Measurements from ENCODE around the gene TNFRSF6B. TPM values are rescaled to one million over a fixed set of nuclear protein-coding genes. Genes with fewer than 3 reads are reported as not detected.

The TNFRSF6B gene
- total RNA-seq, 2 experiments from 2014 or later, result 1.0 to 6.6 TPM

DNA sequence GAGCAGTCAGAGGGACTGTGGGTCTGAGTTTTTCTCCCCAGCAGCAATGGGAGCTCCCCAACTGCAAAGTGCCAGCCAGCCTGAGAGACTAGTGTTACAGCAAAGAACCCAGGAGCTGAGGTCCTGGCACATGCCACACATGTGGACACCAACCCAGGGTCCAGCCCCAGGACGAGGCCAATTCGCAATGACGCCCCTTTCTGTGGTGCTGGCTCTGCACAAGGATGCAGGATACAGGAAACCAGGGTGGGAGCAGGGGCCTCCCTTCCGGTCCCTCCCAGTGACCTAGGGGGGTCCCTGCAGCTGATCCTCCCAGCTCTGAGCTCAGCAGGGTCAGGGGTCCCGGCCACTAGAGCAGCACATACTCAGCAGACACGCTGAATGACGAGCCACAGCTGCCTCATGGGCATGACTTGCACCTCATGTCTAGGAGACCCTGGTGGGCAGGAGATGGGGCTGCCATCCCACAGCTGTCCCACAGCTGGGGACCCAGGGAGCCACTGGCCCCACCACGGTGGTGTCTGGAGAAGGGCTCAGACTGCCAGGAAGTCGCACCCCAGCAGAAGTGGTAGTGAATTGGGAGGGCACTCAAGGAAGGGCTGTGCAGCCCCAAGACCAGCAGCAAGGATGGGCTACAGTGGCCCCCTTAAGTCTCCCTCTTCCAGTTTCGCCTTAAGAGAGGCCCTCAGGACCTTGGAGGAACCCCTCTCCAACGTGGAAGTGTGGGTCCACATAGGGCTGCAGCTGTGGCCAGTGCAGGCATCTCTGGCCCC, 7.7 kb downstream of the TNFRSF6B start:
- Histone ChIP-seq H4K20me1 (ENCODE audit: insufficient read depth, low read length) (peaks cover 8% of the 10 kb centered on the region; the same call in 1 of the 2 replicates), H3K4me3 (ENCODE audit: low read depth, low read length, poor library complexity, severe bottlenecking) (no peak overlapping the region), H3K79me2 (ENCODE audit: insufficient read depth, low read depth, low read length) (peaks cover 33% of the 10 kb centered on the region), H3K27ac (ENCODE audit: low read depth, low read length, poor library complexity, severe bottlenecking) (no peak overlapping the region), H3K9me3 (ENCODE audit: low read length) (no peaks in the 10 kb centered on the region), H3K9me2 (ENCODE audit: insufficient read depth, low read length) (no peaks in the 10 kb centered on the region), H3K36me3 (ENCODE audit: insufficient read depth, low read length) (peaks cover 51% of the 10 kb centered on the region), H3K4me1 (ENCODE audit: insufficient read depth, low read length, poor library complexity, severe bottlenecking) (peaks cover 21% of the 10 kb centered on the region), H3K4me2 (ENCODE audit: low read length) (no peak overlapping the region), H2AFZ (ENCODE audit: low read length) (no peak overlapping the region)
- DNase-seq (ENCODE audit: low spot score), result no peak
- intact Hi-C loops (cut with micrococcal nuclease; ENCODE audit: unreplicated experiment), result no loop called here
- TF ChIP-seq EZH2phosphoT487 (IDR thresholded peaks at IDR 0.05; ENCODE audit: borderline replicate concordance, low read depth, low read length) (no peak), CTCF (conservative IDR thresholded peaks at IDR 0.05; ENCODE audit: low read length) (no peak)
- BruUV-seq (replicated peaks), result no TSS peak
- ChIA-PET CTCF (ENCODE audit: unreplicated experiment) (no interaction called here), POLR2A (no interaction called here)

DNA sequence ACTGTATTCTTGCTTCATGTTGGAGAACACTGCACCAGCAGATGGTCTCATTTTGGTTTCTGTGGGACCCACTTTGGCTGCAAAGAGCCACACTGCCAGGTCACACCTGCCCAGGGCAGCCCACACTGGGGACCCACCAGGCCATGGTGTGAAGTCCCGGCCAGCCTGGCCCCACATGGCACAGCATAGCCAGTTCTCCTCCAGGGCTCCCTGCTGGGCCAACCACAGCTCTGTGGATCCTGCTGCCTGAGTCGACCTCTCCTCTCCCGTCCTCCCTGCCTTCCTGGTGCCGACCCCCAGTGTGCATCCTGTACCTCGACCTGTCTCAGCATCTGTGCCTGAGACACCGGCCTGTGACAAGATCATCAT, 8.3 kb downstream of the TNFRSF6B start:
- intact Hi-C loops (cut with micrococcal nuclease; ENCODE audit: unreplicated experiment), result loop anchor here (5.0 kb wide), 1 partner anchor 83 kb away; no protein-coding TSS in a partner anchor
- Histone ChIP-seq H4K20me1 (ENCODE audit: insufficient read depth, low read length) (peaks cover 8% of the 10 kb centered on the region; the same call in 1 of the 2 replicates), H3K4me3 (ENCODE audit: low read depth, low read length, poor library complexity, severe bottlenecking) (no peak overlapping the region), H3K9me3 (ENCODE audit: low read length) (no peaks in the 10 kb centered on the region), H3K9me2 (ENCODE audit: insufficient read depth, low read length) (no peaks in the 10 kb centered on the region), H3K4me2 (ENCODE audit: low read length) (no peak overlapping the region), H3K36me3 (ENCODE audit: insufficient read depth, low read length) (peaks cover 54% of the 10 kb centered on the region), H2AFZ (ENCODE audit: low read length) (no peak overlapping the region), H3K4me1 (ENCODE audit: insufficient read depth, low read length, poor library complexity, severe bottlenecking) (peaks cover 21% of the 10 kb centered on the region), H3K27ac (ENCODE audit: low read depth, low read length, poor library complexity, severe bottlenecking) (no peak overlapping the region), H3K79me2 (ENCODE audit: insufficient read depth, low read depth, low read length) (peaks cover 39% of the 10 kb centered on the region)
- CTCF ChIA-PET (ENCODE audit: unreplicated experiment), result no interaction called here
- no peak for DNase-seq (ENCODE audit: low spot score)
- POLR2A ChIA-PET, result no interaction called here
- TF ChIP-seq EZH2phosphoT487 (IDR thresholded peaks at IDR 0.05; ENCODE audit: borderline replicate concordance, low read depth, low read length) (no peak), CTCF (conservative IDR thresholded peaks at IDR 0.05; ENCODE audit: low read length) (no peak)
- no TSS peak for BruUV-seq (replicated peaks)

Measured in OCI-LY7 (cell line).